Hepatocyte (in vitro differentiated cells): ENCODE data around the gene OPCML. TPM values are rescaled to one million over a fixed set of nuclear protein-coding genes. Genes with fewer than 3 reads are reported as not detected.

Experiments
- DNase-seq: peaks from one replicate; pipeline ENCODE4 v3.0.0-alpha.2; 2016; ENCODE audit warnings: low spot score
- H2AFZ ChIP-seq: fragments of 200-600 bp; sonication (generic); 2 replicates; pipeline ENCODE4 v1.6.0; 2016; ENCODE audit warnings: antibody characterized with exemption, mild to moderate bottlenecking
- H3K27ac ChIP-seq: fragments of 200-600 bp; sonication (generic); 2 replicates; pipeline ENCODE4 v1.5.1; 2016; ENCODE audit warnings: mild to moderate bottlenecking
- H3K27me3 ChIP-seq: fragments of 200-600 bp; sonication (generic); 2 replicates; pipeline ENCODE4 v1.6.1; 2016
- H3K36me3 ChIP-seq: fragments of 200-600 bp; sonication (generic); replicated peaks from 2 replicates; pipeline ENCODE4 v1.5.1; 2016; ENCODE audit warnings: low read depth; ENCODE audit not compliant: insufficient read depth
- H3K4me1 ChIP-seq: fragments of 200-600 bp; sonication (generic); 2 replicates; pipeline ENCODE4 v1.5.1; 2016; ENCODE audit warnings: mild to moderate bottlenecking, moderate library complexity; ENCODE audit not compliant: insufficient read depth
- H3K4me2 ChIP-seq: fragments of 200-600 bp; sonication (generic); 2 replicates; pipeline ENCODE4 v1.6.0; 2016
- H3K4me3 ChIP-seq: fragments of 200-600 bp; sonication (generic); 2 replicates; pipeline ENCODE4 v1.5.1; 2016; ENCODE audit warnings: mild to moderate bottlenecking
- H3K79me2 ChIP-seq: fragments of 200-600 bp; sonication (generic); 2 replicates; pipeline ENCODE4 v1.6.0; 2017; ENCODE audit warnings: mild to moderate bottlenecking
- H3K9me2 ChIP-seq: fragments of 200-600 bp; sonication (generic); replicated peaks from 2 replicates; pipeline ENCODE4 v1.6.0; 2017; ENCODE audit warnings: mild to moderate bottlenecking; ENCODE audit not compliant: insufficient read depth
- H3K9me3 ChIP-seq: fragments of 200-600 bp; sonication (generic); 2 replicates; pipeline ENCODE4 v1.5.1; 2016; ENCODE audit warnings: low read depth, mild to moderate bottlenecking
- H4K20me1 ChIP-seq: fragments of 200-600 bp; sonication (generic); 2 replicates; pipeline ENCODE4 v1.6.0; 2016; ENCODE audit warnings: mild to moderate bottlenecking; ENCODE audit not compliant: insufficient read depth, poor library complexity, severe bottlenecking
- EZH2 ChIP-seq: fragments of 200-600 bp; sonication (generic); IDR thresholded peaks from 2 replicates; pipeline ENCODE4 v1.6.1; 2016; ENCODE audit warnings: antibody characterized with exemption, mild to moderate bottlenecking, borderline replicate concordance
- EZH2phosphoT487 ChIP-seq: fragments of 200-600 bp; sonication (generic); IDR thresholded peaks from one replicate; pipeline ENCODE4 v1.6.1; 2018; ENCODE audit warnings: antibody characterized with exemption, mild to moderate bottlenecking, low read depth, moderate library complexity; ENCODE audit not compliant: unreplicated experiment, severe bottlenecking
- WGBS: methylation state at CpG from one replicate; pipeline ENCODE4 v1.1.6; 2016; ENCODE audit warnings: low lambda C conversion rate; ENCODE audit errors: missing lambda C conversion rate; 5-methylcytosine and 5-hydroxymethylcytosine counted together
- polyA plus RNA-seq: library from polyadenylated mRNA; unstranded; fragments of >200 nt; fragmentation: Nextera tagmentation; extraction: Ambion mirVana; gene quantifications from 2 replicates; pipeline ENCODE4 v1.2.1, GENCODE V29; 2016
- total RNA-seq: library from RNA; depleted of rRNA; stranded (reverse); fragments of >200 nt; gene quantifications from 2 replicates; pipeline ENCODE4 v1.2.3, GENCODE V29; 2014
- TF ChIP-seq, protein P1 (sequence below): fragments of 200-600 bp; sonication (generic); IDR thresholded peaks from 2 replicates; pipeline ENCODE4 v1.5.1; 2016; ENCODE audit warnings: antibody characterized with exemption, mild to moderate bottlenecking; ENCODE audit not compliant: poor library complexity

OPCML gene
- total and polyA plus RNA-seq, 2 experiments from 2014 or later, result 0.37 to 0.98 TPM

DNA sequence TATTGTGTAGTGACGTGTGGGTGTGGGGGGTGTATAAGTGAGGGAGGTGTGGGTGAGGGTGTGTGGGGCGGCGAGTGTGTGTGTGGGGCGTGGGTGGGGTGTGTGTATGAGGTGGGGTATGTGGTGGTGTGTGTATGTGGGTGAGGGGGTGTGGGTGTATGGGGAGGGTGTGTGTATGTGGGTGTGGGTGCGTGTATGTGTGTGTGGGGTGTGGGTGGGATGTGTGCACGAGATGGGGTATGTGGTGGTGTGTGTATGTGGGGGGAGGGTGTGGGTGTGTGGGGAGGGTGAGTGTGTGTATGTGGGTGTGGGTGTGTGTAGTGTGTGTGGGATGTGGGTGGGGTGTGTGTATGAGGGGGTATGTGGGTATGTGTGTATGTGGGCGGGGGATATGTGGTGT is 205.5 kb downstream of the OPCML start:
- Histone ChIP-seq H3K36me3 (no peaks in the 10 kb centered on the region), H3K9me3 (no peaks in the 10 kb centered on the region), H3K4me1 (no peaks in the 10 kb centered on the region), H4K20me1 (no peaks in the 10 kb centered on the region), H3K27me3 (no peaks in the 10 kb centered on the region), H3K79me2 (no peaks in the 10 kb centered on the region), H3K9me2 (no peaks in the 10 kb centered on the region), H2AFZ (no peak overlapping the region), H3K27ac (no peak overlapping the region), H3K4me3 (no peak overlapping the region), H3K4me2 (no peak overlapping the region)
- TF ChIP-seq EZH2 (no peak), EZH2phosphoT487 (no peak)
- TF ChIP-seq, protein P1, sequence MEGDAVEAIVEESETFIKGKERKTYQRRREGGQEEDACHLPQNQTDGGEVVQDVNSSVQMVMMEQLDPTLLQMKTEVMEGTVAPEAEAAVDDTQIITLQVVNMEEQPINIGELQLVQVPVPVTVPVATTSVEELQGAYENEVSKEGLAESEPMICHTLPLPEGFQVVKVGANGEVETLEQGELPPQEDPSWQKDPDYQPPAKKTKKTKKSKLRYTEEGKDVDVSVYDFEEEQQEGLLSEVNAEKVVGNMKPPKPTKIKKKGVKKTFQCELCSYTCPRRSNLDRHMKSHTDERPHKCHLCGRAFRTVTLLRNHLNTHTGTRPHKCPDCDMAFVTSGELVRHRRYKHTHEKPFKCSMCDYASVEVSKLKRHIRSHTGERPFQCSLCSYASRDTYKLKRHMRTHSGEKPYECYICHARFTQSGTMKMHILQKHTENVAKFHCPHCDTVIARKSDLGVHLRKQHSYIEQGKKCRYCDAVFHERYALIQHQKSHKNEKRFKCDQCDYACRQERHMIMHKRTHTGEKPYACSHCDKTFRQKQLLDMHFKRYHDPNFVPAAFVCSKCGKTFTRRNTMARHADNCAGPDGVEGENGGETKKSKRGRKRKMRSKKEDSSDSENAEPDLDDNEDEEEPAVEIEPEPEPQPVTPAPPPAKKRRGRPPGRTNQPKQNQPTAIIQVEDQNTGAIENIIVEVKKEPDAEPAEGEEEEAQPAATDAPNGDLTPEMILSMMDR, result no peak
- no peak for DNase-seq
- WGBS, result no CpG with 5 or more reads among the region's 7 CpGs

DNA sequence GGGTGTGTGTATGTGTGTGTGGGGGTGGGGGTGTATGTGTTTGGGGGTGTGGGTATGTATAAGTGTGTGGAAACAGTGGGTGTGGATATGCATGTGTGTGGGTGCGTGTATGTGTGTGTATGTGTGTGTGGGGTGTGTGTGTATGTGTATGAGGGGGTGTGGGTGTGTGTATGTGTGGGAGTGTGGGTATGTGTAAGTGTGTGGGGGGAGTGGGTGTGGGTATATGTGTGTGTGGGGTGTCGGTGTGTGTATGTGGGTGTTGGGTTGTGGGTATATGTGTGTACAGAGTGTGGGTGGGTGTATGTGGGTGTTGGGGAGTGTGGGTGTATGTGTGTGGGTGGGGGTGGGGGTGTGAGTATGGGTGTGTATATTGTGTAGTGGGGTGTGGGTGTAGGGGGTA is 206.0 kb downstream of the OPCML start:
- Histone ChIP-seq H3K4me3 (no peak overlapping the region), H3K4me1 (no peaks in the 10 kb centered on the region), H3K27me3 (no peaks in the 10 kb centered on the region), H3K79me2 (no peaks in the 10 kb centered on the region), H3K9me2 (no peaks in the 10 kb centered on the region), H4K20me1 (no peaks in the 10 kb centered on the region), H2AFZ (no peak overlapping the region), H3K36me3 (no peaks in the 10 kb centered on the region), H3K4me2 (no peak overlapping the region), H3K9me3 (no peaks in the 10 kb centered on the region), H3K27ac (no peak overlapping the region)
- no peak for DNase-seq
- TF ChIP-seq EZH2, result no peak
- TF ChIP-seq EZH2phosphoT487, result no peak
- TF ChIP-seq, protein P1, result no peak
- WGBS, result 89% methylated on average over 1 of the region's 2 CpGs

DNA sequence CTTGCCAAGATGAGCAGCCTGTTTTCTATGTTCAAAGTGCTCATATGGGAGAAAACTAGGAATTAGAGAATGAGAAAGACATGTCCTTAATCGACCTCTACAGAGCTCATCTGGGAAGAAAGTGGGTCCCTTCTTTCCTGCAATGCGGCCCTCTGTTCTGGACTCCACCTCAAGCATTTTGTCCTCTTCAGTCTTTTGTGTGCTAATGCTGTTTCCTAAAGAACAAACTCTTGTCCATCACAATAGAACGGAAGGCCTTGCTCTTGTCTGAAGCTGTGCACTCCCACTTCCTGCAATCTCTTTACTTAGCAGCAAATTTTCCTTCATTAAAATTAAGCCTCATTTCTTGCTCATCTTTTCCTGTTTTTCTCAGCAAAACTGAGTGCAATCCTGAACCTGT is 206.6 kb downstream of the OPCML start:
- Histone ChIP-seq H3K9me3 (no peaks in the 10 kb centered on the region), H3K9me2 (no peaks in the 10 kb centered on the region), H2AFZ (no peak overlapping the region), H4K20me1 (no peaks in the 10 kb centered on the region), H3K27me3 (no peaks in the 10 kb centered on the region), H3K4me2 (no peak overlapping the region), H3K79me2 (no peaks in the 10 kb centered on the region), H3K4me1 (no peaks in the 10 kb centered on the region), H3K4me3 (no peak overlapping the region), H3K36me3 (no peaks in the 10 kb centered on the region), H3K27ac (no peak overlapping the region)
- no peak for TF ChIP-seq EZH2phosphoT487
- TF ChIP-seq, protein P1, result no peak
- no peak for TF ChIP-seq EZH2
- no peak for DNase-seq
- 77% methylated on average over 3 of the region's 3 CpGs for WGBS

DNA sequence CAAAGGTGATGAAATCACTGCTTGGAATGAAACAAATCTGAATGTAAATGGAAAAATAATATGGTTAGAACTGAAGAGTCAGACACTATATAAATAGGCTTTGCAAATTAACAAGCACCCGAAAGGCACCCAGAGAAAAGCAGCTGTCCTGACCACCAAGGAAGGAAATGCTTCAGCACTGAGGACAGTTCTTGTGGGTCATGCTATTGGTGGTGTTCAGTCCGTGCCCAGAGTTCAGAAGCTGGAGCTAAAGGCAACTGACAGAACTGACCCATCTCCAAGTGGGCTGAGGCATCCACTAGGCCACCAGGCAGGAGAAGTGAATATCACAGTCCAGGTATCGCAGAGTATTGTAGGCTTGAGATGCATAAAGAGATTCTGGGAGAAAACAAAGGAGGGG is 208.9 kb downstream of the OPCML start:
- H2AFZ ChIP-seq, result no peak overlapping the region
- H4K20me1 ChIP-seq, result no peaks in the 10 kb centered on the region
- H3K36me3 ChIP-seq, result no peaks in the 10 kb centered on the region
- no peaks in the 10 kb centered on the region for H3K9me2 ChIP-seq
- no peak for TF ChIP-seq EZH2phosphoT487
- TF ChIP-seq, protein P1, result no peak
- TF ChIP-seq EZH2, result no peak
- no peaks in the 10 kb centered on the region for H3K27me3 ChIP-seq
- DNase-seq, result no peak
- no peaks in the 10 kb centered on the region for H3K9me3 ChIP-seq
- H3K4me3 ChIP-seq, result no peak overlapping the region
- no peak overlapping the region for H3K4me2 ChIP-seq
- no peaks in the 10 kb centered on the region for H3K4me1 ChIP-seq
- WGBS, result 57% methylated on average over 3 of the region's 3 CpGs
- H3K79me2 ChIP-seq, result no peaks in the 10 kb centered on the region
- H3K27ac ChIP-seq, result no peak overlapping the region
